ENCODE results near the gene FRRS1L.

DNA sequence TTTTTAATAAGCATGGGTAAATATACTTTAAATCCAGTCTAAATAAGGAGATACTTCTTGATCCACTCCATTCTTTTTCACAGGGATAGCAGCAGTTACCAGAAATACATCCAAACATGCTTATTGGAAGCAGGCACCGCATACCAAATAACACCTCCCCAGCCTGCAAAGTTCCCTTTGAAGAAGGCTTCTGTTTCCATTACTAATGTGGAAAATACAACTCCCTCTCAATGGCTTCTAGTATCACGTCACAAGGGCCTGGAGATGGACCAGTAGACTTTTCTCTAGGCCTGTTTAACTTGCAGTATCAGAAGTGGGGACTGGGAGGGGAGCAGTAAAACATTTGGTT is 68.1 kb downstream of the FRRS1L start:
- TF ChIP-seq, protein P1, sequence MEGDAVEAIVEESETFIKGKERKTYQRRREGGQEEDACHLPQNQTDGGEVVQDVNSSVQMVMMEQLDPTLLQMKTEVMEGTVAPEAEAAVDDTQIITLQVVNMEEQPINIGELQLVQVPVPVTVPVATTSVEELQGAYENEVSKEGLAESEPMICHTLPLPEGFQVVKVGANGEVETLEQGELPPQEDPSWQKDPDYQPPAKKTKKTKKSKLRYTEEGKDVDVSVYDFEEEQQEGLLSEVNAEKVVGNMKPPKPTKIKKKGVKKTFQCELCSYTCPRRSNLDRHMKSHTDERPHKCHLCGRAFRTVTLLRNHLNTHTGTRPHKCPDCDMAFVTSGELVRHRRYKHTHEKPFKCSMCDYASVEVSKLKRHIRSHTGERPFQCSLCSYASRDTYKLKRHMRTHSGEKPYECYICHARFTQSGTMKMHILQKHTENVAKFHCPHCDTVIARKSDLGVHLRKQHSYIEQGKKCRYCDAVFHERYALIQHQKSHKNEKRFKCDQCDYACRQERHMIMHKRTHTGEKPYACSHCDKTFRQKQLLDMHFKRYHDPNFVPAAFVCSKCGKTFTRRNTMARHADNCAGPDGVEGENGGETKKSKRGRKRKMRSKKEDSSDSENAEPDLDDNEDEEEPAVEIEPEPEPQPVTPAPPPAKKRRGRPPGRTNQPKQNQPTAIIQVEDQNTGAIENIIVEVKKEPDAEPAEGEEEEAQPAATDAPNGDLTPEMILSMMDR (IDR thresholded peaks at IDR 0.05) = no peak
- no peak for TF ChIP-seq POLR2A (IDR thresholded peaks at IDR 0.05)
